SU-DHL-6 (cell line): Measurements from ENCODE around the gene MSANTD1.

ENCODE experiments used
- H2AFZ ChIP-seq: fragments of 200-600 bp; sonication (generic); 2 replicates; pipeline ENCODE4 v1.6.1; 2014; ENCODE audit warnings: low read depth, mild to moderate bottlenecking, moderate library complexity, mixed read lengths, antibody characterized with exemption, low read length; ENCODE audit not compliant: severe bottlenecking
- H3F3A ChIP-seq: fragments of 200-600 bp; shearing (Covaris generic); 2 replicates; pipeline ENCODE4 v1.6.0; 2016; ENCODE audit warnings: antibody characterized with exemption, mild to moderate bottlenecking; ENCODE audit not compliant: insufficient read depth
- H3K27ac ChIP-seq: fragments of 200-600 bp; sonication (generic); 2 replicates; pipeline ENCODE4 v1.5.1; 2016; ENCODE audit warnings: low read depth, mild to moderate bottlenecking, low read length, moderate library complexity, mixed read lengths
- H3K27me3 ChIP-seq: fragments of 200-600 bp; sonication (generic), shearing (Covaris generic); 2 replicates; pipeline ENCODE4 v1.6.0; 2014; ENCODE audit warnings: mild to moderate bottlenecking, low read length
- H3K36me3 ChIP-seq: fragments of 200-600 bp; sonication (generic); 2 replicates; pipeline ENCODE4 v1.6.1; 2014; ENCODE audit warnings: mild to moderate bottlenecking, low read length, mixed read lengths
- H3K4me2 ChIP-seq: fragments of 300-600, 200-600 bp; shearing (Covaris generic), sonication (generic); 2 replicates; pipeline ENCODE4 v1.6.0; 2014; ENCODE audit warnings: low read length, low read depth, mild to moderate bottlenecking; ENCODE audit not compliant: poor library complexity, severe bottlenecking
- H3K4me3 ChIP-seq: fragments of 200-600 bp; sonication (generic); 2 replicates; pipeline ENCODE4 v1.5.1; 2014; ENCODE audit warnings: antibody characterized with exemption, low read length, mild to moderate bottlenecking, mixed read lengths; ENCODE audit not compliant: insufficient read depth, poor library complexity, severe bottlenecking
- H3K79me2 ChIP-seq: fragments of 200-600 bp; sonication (generic); 2 replicates; pipeline ENCODE4 v1.6.1; 2014; ENCODE audit warnings: mild to moderate bottlenecking, low read length, moderate library complexity; ENCODE audit not compliant: insufficient read depth
- H3K9ac ChIP-seq: fragments of 200-600 bp; sonication (generic); 2 replicates; pipeline ENCODE4 v1.7.0; 2014; ENCODE audit warnings: mild to moderate bottlenecking, low read length
- H3K9me2 ChIP-seq: fragments of 200-600 bp; sonication (generic); replicated peaks from 2 replicates; pipeline ENCODE4 v1.6.1; 2014; ENCODE audit warnings: low read length; ENCODE audit not compliant: insufficient read depth
- H3K9me3 ChIP-seq: fragments of 200-600 bp; sonication (generic); 2 replicates; pipeline ENCODE4 v1.6.1; 2014; ENCODE audit warnings: low read length, mixed read lengths; ENCODE audit not compliant: insufficient read depth
- H4K20me1 ChIP-seq: fragments of 200-600 bp; sonication (generic); 2 replicates; pipeline ENCODE4 v1.6.1; 2014; ENCODE audit warnings: low read depth, mild to moderate bottlenecking, antibody characterized with exemption, low read length, moderate library complexity, mixed read lengths
- EZH2phosphoT487 ChIP-seq: fragments of 200-600 bp; sonication (generic), shearing (Covaris generic); conservative IDR thresholded peaks from 2 replicates; pipeline ENCODE4 v1.6.1; 2018; ENCODE audit warnings: mild to moderate bottlenecking, antibody characterized with exemption, low read length, moderate library complexity, mixed read lengths
- TF ChIP-seq, protein P1 (sequence below): fragments of 200-600 bp; sonication (generic); IDR thresholded peaks from one replicate; pipeline ENCODE4 v1.5.1; 2017; ENCODE audit warnings: antibody characterized with exemption, mild to moderate bottlenecking, low read length, moderate library complexity; ENCODE audit not compliant: insufficient read depth, poor library complexity, severe bottlenecking

Gene MSANTD1

DNA sequence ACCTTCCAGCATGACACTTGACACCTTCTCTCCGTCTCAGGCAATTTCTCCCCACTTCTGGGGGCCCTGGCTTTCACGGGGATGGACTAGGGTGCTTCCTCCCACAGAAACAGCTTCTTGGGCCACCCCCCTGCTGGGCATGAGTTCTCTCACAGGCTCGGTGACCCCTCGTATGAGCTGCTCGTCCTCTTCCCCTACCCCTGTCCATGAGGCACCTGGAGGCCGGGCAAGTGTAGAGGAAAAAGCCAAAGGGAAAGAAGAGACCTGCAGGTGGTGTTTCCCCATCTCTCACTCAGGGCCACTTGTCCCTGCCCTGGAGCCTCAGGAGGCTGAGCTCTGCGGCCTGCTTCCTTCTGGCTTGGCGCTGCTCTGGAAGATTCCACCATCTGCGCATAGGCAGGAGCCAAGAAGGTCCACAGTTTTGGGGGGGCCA lies 41.9 kb downstream of the MSANTD1 start:
- Histone ChIP-seq H3K9me3 (no peaks in the 10 kb centered on the region), H3K79me2 (no peaks in the 10 kb centered on the region), H3K4me2 (no peak overlapping the region), H3F3A (no peaks in the 10 kb centered on the region), H3K9me2 (no peaks in the 10 kb centered on the region), H3K9ac (no peak overlapping the region), H2AFZ (no peak overlapping the region), H3K4me3 (no peak overlapping the region), H3K27me3 (no peaks in the 10 kb centered on the region; the same call in 1 of the 2 replicates), H3K36me3 (no peaks in the 10 kb centered on the region), H3K27ac (no peak overlapping the region), H4K20me1 (no peaks in the 10 kb centered on the region)
- no peak for TF ChIP-seq EZH2phosphoT487
- TF ChIP-seq, protein P1, sequence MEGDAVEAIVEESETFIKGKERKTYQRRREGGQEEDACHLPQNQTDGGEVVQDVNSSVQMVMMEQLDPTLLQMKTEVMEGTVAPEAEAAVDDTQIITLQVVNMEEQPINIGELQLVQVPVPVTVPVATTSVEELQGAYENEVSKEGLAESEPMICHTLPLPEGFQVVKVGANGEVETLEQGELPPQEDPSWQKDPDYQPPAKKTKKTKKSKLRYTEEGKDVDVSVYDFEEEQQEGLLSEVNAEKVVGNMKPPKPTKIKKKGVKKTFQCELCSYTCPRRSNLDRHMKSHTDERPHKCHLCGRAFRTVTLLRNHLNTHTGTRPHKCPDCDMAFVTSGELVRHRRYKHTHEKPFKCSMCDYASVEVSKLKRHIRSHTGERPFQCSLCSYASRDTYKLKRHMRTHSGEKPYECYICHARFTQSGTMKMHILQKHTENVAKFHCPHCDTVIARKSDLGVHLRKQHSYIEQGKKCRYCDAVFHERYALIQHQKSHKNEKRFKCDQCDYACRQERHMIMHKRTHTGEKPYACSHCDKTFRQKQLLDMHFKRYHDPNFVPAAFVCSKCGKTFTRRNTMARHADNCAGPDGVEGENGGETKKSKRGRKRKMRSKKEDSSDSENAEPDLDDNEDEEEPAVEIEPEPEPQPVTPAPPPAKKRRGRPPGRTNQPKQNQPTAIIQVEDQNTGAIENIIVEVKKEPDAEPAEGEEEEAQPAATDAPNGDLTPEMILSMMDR = no peak

DNA sequence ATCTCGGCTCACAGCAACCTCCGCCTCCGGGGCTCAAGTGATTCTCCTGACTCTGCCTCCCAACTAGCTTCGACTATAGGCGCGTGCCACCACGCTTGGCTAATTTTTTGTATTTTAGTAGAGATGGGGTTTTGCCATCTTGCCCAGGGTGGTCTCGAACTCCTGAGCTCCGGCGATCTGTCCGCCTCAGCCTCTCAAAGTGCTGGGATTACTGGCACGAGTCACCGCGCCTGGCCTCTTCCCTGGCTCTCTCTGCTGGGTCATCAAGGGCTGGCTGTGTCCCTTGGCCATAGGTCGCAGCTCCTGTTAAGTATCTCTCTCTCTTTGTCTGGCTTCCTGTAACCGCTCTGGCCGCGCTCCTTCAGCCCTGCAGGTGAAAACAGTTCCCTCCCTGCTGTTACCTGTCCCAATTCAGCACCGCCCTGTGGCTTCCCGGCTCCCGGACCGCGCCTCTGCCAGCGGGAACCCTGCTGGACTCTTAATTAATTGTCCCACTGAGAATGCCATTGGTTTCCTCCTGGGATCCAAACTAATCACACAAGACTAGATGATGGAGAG lies 42.5 kb downstream of the MSANTD1 start:
- H3K9me3 ChIP-seq = no peaks in the 10 kb centered on the region
- H3K4me3 ChIP-seq = peak overlapping the region; percentile 55
- no peak overlapping the region for H3K27ac ChIP-seq
- no peaks in the 10 kb centered on the region for H3K36me3 ChIP-seq
- no peaks in the 10 kb centered on the region for H4K20me1 ChIP-seq
- no peaks in the 10 kb centered on the region for H3F3A ChIP-seq
- peak overlapping the region; percentile 51; the same call in 1 of the 2 replicates for H3K9ac ChIP-seq
- peak overlapping the region; percentile 62 for H3K4me2 ChIP-seq
- no peaks in the 10 kb centered on the region; the same call in 1 of the 2 replicates for H3K27me3 ChIP-seq
- H3K9me2 ChIP-seq = no peaks in the 10 kb centered on the region
- TF ChIP-seq, protein P1 = no peak
- no peak for TF ChIP-seq EZH2phosphoT487
- H3K79me2 ChIP-seq = no peaks in the 10 kb centered on the region
- H2AFZ ChIP-seq = no peak overlapping the region

GRCh38 chr4:3291969-3292570 lies 43.1 kb downstream of the MSANTD1 start:
- TF ChIP-seq, protein P1 = no peak
- TF ChIP-seq EZH2phosphoT487 = no peak
- Histone ChIP-seq H4K20me1 (no peaks in the 10 kb centered on the region), H3K9me2 (no peaks in the 10 kb centered on the region), H3K27ac (no peak overlapping the region), H3K27me3 (no peaks in the 10 kb centered on the region; the same call in 1 of the 2 replicates), H3K4me3 (peak overlapping the region; percentile 55), H3K79me2 (no peaks in the 10 kb centered on the region), H3K4me2 (peak overlapping the region; percentile 62), H3F3A (no peaks in the 10 kb centered on the region), H3K9me3 (no peaks in the 10 kb centered on the region), H3K36me3 (no peaks in the 10 kb centered on the region), H3K9ac (peak overlapping the region; percentile 51), H2AFZ (peak overlapping the region; percentile 52)
